Measurements from ENCODE around the gene RCSD1.

Gene RCSD1

GRCh38 chr1:167750641-167751040, 120.6 kb downstream of the RCSD1 start:
- no peak for DNase-seq

GRCh38 chr1:167751676-167752075, 121.6 kb downstream of the RCSD1 start:
- DNase-seq: no peak

GRCh38 chr1:167752219-167752985, 122.4 kb downstream of the RCSD1 start:
- no peak for DNase-seq

- DNase-seq: no peak
These were observed 125.6 kb downstream of the RCSD1 start for GRCh38 chr1:167755654-167756053.

All from CD4-positive, alpha-beta T cell treated with Interleukin-12 subunit alpha and Interleukin-12 subunit beta, for 1 hour (primary cell).